HG02870 (cell line): Measurements from ENCODE around the gene MYCBPAP.

Experiments used
- ATAC-seq: cut with Tn5 transposase; IDR thresholded peaks from one replicate; pipeline ENCODE4 v1.9.1; 2021; ENCODE audit warnings: mild to moderate bottlenecking, moderate library complexity; ENCODE audit not compliant: unreplicated experiment

Gene MYCBPAP

GRCh38 chr17:50484386-50485155 lies 23.7 kb upstream of the MYCBPAP start:
- ATAC-seq, result no peak

GRCh38 chr17:50487213-50488096 lies 20.8 kb upstream of the MYCBPAP start:
- ATAC-seq, result no peak

GRCh38 chr17:50488880-50489279 lies 19.4 kb upstream of the MYCBPAP start:
- ATAC-seq, result no peak

- ATAC-seq, result no peak
Observed at GRCh38 chr17:50491505-50491904, 16.7 kb upstream of the MYCBPAP start.

- ATAC-seq, result no peak
Observed at GRCh38 chr17:50492214-50492613, 16.0 kb upstream of the MYCBPAP start.

- no peak for ATAC-seq
Observed at GRCh38 chr17:50493744-50494143, 14.5 kb upstream of the MYCBPAP start.

GRCh38 chr17:50495217-50495823 lies 12.9 kb upstream of the MYCBPAP start:
- no peak for ATAC-seq

- ATAC-seq, result no peak
Observed at GRCh38 chr17:50495918-50496317, 12.3 kb upstream of the MYCBPAP start.

GRCh38 chr17:50498021-50498874 lies 10.0 kb upstream of the MYCBPAP start:
- ATAC-seq, result no peak

- no peak for ATAC-seq
Observed at GRCh38 chr17:50499270-50499669, 9.0 kb upstream of the MYCBPAP start.

- ATAC-seq, result no peak
Observed at GRCh38 chr17:50499721-50500120, 8.5 kb upstream of the MYCBPAP start.

GRCh38 chr17:50501054-50501453 lies 7.2 kb upstream of the MYCBPAP start:
- no peak for ATAC-seq

GRCh38 chr17:50502301-50502990 lies 5.8 kb upstream of the MYCBPAP start:
- no peak for ATAC-seq

- no peak for ATAC-seq
Observed at GRCh38 chr17:50505591-50506130, 2.6 kb upstream of the MYCBPAP start.

GRCh38 chr17:50506298-50506697 lies 1.9 kb upstream of the MYCBPAP start:
- no peak for ATAC-seq

- ATAC-seq, result no peak
Observed at GRCh38 chr17:50508573-50509460, 578 bp downstream of the MYCBPAP start.

GRCh38 chr17:50511058-50511457 lies 2.8 kb downstream of the MYCBPAP start:
- ATAC-seq, result peak; percentile 87

- ATAC-seq, result no peak
Observed at GRCh38 chr17:50513495-50513894, 5.3 kb downstream of the MYCBPAP start.

GRCh38 chr17:50514388-50514787 lies 6.1 kb downstream of the MYCBPAP start:
- ATAC-seq, result no peak
